MCF 10A (cell line): ENCODE measurements around the gene RTL3. TPM values are rescaled to one million over a fixed set of nuclear protein-coding genes. Genes with fewer than 3 reads are reported as not detected.
A peak's percentile ranks its signal among the peaks of the same experiment; 100 is the strongest.

Experiments used
- Bru-seq: library from RNA; stranded (reverse); fragments of 400-500 nt; gene quantifications from one replicate; lab custom pipeline; 2021; lab: Mats Ljungman, UMichigan
- BruChase-seq, 2 experiments: library from RNA; stranded (reverse); fragments of 400-500 nt; gene quantifications; one replicate each; lab custom pipeline; 2021; lab: Mats Ljungman, UMichigan
- BruUV-seq: library from RNA; stranded (reverse); fragments of 400-500 nt; replicated peaks from 2 replicates; lab custom pipeline; 2021; lab: Mats Ljungman, UMichigan
- CTCF ChIA-PET: fragments of 300-600 bp; sonication (Branson Sonifier 250); formaldehyde crosslinking; extraction: SDS; loops from one replicate; lab custom pipeline; 2021; ENCODE audit warnings: antibody characterized with exemption, inconsistent platforms; lab: Yijun Ruan, JAX
- POLR2A ChIA-PET: fragments of 300-600, 350-650 bp; sonication (Branson Sonifier 250); formaldehyde crosslinking; extraction: SDS; loops from one replicate; lab custom pipeline; 2020; ENCODE audit warnings: antibody characterized with exemption, inconsistent platforms; lab: Yijun Ruan, JAX
- DNase-seq: peaks from one replicate; pipeline ENCODE4 v3.0.0-alpha.2; 2018; ENCODE audit not compliant: unreplicated experiment
- H3K27ac Mint-ChIP-seq: one replicate; pipeline ENCODE4 v1.8.0; 2022; ENCODE audit warnings: mild to moderate bottlenecking, low read depth, mixed read lengths; ENCODE audit not compliant: unreplicated experiment
- H3K27me3 Mint-ChIP-seq: one replicate; pipeline ENCODE4 v1.8.0; 2022; ENCODE audit warnings: mixed read lengths; ENCODE audit not compliant: insufficient read depth, unreplicated experiment
- H3K36me3 Mint-ChIP-seq: one replicate; pipeline ENCODE4 v1.8.0; 2022; ENCODE audit warnings: mild to moderate bottlenecking, moderate library complexity, mixed read lengths; ENCODE audit not compliant: insufficient read depth, unreplicated experiment
- H3K4me1 Mint-ChIP-seq: one replicate; pipeline ENCODE4 v1.8.0; 2022; ENCODE audit warnings: mixed read lengths; ENCODE audit not compliant: insufficient read depth, unreplicated experiment
- H3K4me3 Mint-ChIP-seq: one replicate; pipeline ENCODE4 v1.8.0; 2022; ENCODE audit warnings: mild to moderate bottlenecking, moderate library complexity, mixed read lengths; ENCODE audit not compliant: unreplicated experiment
- H3K9me3 Mint-ChIP-seq: one replicate; pipeline ENCODE4 v1.8.0; 2022; ENCODE audit warnings: mixed read lengths; ENCODE audit not compliant: unreplicated experiment
- intact Hi-C: fragments of 100-400 bp; cut with micrococcal nuclease; formaldehyde crosslinking; loops from 2 replicates; pipeline ENCODE4 v1.14.1; 2022
- long read RNA-seq: library from polyadenylated mRNA; stranded (forward); transcript quantifications from one replicate; pipeline ENCODE4 v2.0.0, GENCODE V29; 2022
- total RNA-seq: library from RNA; stranded (reverse); gene quantifications from 2 replicates; pipeline ENCODE4 v1.2.3, GENCODE V29; 2022
- TF ChIP-seq, protein P1 (sequence below): fragments of 200-600 bp; IDR thresholded peaks from one replicate; pipeline ENCODE4 v1.8.0; 2022; ENCODE audit warnings: antibody characterized with exemption, mild to moderate bottlenecking; ENCODE audit not compliant: unreplicated experiment

Gene RTL3, protein sequence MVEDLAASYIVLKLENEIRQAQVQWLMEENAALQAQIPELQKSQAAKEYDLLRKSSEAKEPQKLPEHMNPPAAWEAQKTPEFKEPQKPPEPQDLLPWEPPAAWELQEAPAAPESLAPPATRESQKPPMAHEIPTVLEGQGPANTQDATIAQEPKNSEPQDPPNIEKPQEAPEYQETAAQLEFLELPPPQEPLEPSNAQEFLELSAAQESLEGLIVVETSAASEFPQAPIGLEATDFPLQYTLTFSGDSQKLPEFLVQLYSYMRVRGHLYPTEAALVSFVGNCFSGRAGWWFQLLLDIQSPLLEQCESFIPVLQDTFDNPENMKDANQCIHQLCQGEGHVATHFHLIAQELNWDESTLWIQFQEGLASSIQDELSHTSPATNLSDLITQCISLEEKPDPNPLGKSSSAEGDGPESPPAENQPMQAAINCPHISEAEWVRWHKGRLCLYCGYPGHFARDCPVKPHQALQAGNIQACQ
- total RNA-seq (not detected in 2 replicates), Bru-seq, nascent RNA (not detected), BruChase-seq, experiment 1, labeled RNA remaining after a 6-hour chase (not detected), BruChase-seq, experiment 2, labeled RNA remaining after a 2-hour chase (not detected)
- long read RNA-seq = 0 reads

DNA sequence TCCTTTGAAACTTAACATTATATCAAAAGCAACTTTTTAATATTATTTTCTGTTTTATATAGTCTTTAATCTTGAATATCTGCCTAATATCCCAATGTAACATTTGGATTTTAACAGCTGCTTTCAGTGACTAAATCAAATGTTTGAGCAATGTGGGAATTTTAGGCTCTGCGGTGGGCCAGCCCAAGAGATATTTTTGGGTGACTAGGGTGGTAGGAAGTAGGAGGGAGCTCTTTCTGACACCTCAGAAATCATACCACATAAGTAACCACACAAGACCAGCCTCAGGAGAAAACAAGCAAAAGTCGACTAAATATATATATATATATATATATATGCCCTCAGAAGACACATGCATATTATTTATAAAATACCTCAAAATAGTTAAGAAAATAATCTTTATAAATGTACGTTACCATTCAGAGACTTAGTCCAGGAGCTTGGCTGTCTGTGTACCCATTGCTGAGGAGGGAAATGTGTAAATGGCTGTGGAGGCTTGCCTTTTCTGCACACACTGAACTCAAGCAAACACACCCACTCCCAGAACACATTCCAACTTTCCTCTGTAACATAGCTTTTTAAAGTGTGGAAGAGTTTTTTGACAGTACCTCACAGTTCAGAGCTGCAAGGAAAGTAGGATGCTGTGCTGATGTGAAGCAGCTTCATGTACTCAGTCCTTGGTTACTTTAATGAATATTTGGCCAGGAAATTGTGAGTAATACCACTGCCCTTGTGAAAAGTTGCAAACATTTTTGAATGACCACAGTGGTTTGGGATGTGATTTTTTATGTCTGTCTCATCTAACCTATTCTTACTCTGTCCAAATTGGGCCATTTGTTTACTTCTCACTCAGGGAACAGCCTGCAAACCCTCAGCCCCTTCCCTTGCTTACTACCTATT, at the start of gene RTL3:
RTL3 (minus strand) TSS at position 484 of the 900 bp plus-strand sequence. CDS start 908 bp downstream, outside the sequence.
- no peak within 1 kb of the TSS for H3K27ac Mint-ChIP-seq
- peak; percentile 18 for DNase-seq
- H3K27me3 Mint-ChIP-seq = no peaks in the 10 kb centered on the region
- H3K4me3 Mint-ChIP-seq = no peak within 1 kb of the TSS
- CTCF ChIA-PET = interaction anchor here (0.5 to 1.1 kb wide), 2 partner anchors 46 to 832 kb away, joined by 3 to 4 read pairs; no protein-coding TSS in a partner anchor
- TF ChIP-seq, protein P1, sequence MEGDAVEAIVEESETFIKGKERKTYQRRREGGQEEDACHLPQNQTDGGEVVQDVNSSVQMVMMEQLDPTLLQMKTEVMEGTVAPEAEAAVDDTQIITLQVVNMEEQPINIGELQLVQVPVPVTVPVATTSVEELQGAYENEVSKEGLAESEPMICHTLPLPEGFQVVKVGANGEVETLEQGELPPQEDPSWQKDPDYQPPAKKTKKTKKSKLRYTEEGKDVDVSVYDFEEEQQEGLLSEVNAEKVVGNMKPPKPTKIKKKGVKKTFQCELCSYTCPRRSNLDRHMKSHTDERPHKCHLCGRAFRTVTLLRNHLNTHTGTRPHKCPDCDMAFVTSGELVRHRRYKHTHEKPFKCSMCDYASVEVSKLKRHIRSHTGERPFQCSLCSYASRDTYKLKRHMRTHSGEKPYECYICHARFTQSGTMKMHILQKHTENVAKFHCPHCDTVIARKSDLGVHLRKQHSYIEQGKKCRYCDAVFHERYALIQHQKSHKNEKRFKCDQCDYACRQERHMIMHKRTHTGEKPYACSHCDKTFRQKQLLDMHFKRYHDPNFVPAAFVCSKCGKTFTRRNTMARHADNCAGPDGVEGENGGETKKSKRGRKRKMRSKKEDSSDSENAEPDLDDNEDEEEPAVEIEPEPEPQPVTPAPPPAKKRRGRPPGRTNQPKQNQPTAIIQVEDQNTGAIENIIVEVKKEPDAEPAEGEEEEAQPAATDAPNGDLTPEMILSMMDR = no peak
- peaks cover 26% of the 10 kb centered on the region for H3K9me3 Mint-ChIP-seq
- H3K4me1 Mint-ChIP-seq = no peaks in the 10 kb centered on the region
- H3K36me3 Mint-ChIP-seq = no peaks in the 10 kb centered on the region
- intact Hi-C loops = no loop called here
- BruUV-seq = no TSS peak
- POLR2A ChIA-PET = no interaction called here

DNA sequence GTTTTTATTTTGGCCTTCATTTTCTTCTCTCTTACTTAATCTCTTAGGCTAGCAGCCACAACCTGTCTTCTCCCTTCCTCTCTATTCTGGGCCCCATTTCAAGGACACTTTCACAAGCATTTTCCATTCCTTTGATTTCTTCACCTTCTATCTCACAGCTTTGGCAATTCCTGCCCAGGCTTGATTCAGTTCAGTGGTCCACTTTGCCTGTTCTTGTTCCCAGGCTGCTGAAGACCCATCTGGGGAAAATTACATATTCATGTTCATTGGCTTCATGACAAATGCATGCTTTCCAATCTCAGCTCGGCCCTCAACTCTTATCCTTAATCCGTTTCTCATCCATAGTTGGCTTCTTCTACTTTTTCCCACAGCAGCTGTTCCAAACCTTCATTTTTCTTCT, 49.7 kb upstream of the RTL3 start:
- Mint-ChIP-seq H3K27me3 (no peaks in the 10 kb centered on the region), H3K9me3 (peaks cover 15% of the 10 kb centered on the region), H3K4me1 (no peaks in the 10 kb centered on the region), H3K36me3 (no peaks in the 10 kb centered on the region), H3K4me3 (no peak overlapping the region), H3K27ac (no peak overlapping the region)
- TF ChIP-seq, protein P1 = no peak
- ChIA-PET POLR2A (no interaction called here), CTCF (interaction anchor here (0.6 kb wide), 1 partner anchor 8 kb away, joined by 4 read pairs; no protein-coding TSS in a partner anchor)
- no TSS peak for BruUV-seq
- intact Hi-C loops = loop anchor here (5.0 kb wide), 2 partner anchors 152 to 373 kb away; no protein-coding TSS in a partner anchor
- DNase-seq = no peak

DNA sequence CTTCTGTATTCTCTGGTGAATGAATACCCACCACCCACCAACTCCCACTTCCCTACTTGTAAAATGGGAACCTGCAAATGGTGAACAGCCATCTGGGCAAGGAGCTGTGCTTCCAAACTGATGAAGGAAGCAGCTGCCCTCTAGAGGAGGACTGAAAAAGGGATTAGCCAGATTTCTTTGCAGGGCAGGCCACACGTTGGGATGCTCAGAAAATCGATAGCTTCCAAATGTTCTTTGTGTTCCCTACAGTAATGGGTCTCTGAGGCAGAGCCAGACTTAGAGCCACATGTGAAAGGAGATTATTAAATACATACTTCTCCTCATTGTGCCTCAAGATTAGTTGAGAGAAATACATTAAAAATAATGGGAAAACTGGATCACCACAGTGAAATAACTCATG, 49.1 kb upstream of the RTL3 start:
- intact Hi-C loops = loop anchor here (5.0 kb wide), 2 partner anchors 151 to 374 kb away; no protein-coding TSS in a partner anchor
- no TSS peak for BruUV-seq
- DNase-seq = peak; percentile 24
- CTCF ChIA-PET = interaction anchor here (0.6 kb wide), 1 partner anchor 8 kb away, joined by 4 read pairs; no protein-coding TSS in a partner anchor
- no peak overlapping the region for H3K27ac Mint-ChIP-seq
- H3K27me3 Mint-ChIP-seq = no peaks in the 10 kb centered on the region
- H3K4me1 Mint-ChIP-seq = no peaks in the 10 kb centered on the region
- TF ChIP-seq, protein P1 = peak; percentile 19
- POLR2A ChIA-PET = no interaction called here
- H3K36me3 Mint-ChIP-seq = no peaks in the 10 kb centered on the region
- peaks cover 10% of the 10 kb centered on the region for H3K9me3 Mint-ChIP-seq
- H3K4me3 Mint-ChIP-seq = no peak overlapping the region
